Measurements from ENCODE around the gene CASKIN1. TPM values are rescaled to one million over a fixed set of nuclear protein-coding genes. Genes with fewer than 3 reads are reported as not detected.

The CASKIN1 gene
- total RNA-seq, 6 donors from 2014 or later, result 0.06 to 1.0 (median 0.15) TPM; not detected in 3

DNA sequence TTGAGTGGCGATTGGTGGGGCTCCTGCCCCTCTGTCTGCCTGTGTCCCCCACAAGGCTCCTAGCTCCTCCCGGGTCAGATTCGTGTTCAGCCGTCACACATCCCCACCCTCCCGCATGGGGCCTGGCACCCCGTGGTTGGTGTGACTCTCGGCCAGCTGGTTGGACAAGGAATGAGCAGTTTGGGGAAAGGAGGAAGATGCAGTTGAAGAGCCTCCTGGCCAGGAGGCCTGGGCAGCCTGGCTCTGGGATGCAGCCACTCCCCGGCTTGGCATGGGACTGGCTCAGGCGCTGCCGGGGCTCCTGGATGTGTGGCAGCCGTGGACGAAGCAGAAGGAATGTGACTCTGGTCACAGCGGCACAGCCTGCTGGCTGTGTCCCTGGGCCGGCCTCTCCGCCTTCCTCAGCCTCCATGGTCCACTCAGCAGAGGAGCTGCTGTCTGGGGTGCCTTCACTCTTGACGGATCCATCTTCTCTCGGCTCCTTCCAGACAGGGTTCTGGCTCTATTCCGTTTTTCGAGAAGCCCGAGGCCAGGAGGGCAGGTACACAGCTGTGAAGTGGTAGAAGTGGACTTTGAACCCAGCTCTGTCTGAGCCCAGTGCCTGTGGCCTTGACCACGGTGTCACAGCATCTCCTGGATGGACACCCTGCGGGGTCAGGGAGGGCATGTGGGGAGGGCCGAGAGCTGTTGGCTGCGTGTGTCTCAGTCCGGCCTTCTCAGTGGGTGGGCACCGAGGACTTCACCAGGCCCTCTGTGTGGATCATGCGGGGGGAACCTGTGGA lies 38.7 kb downstream of the CASKIN1 start:
- H3K27ac ChIP-seq, result peak overlapping the region; percentile 43 to 83 (median 76)
- WGBS, 2 donors, result 84 to 88% methylated on average over 17 to 21 of the region's 27 CpGs
- TF ChIP-seq POLR2A (IDR thresholded peaks at IDR 0.05) (no peak), EP300 (IDR thresholded peaks at IDR 0.05) (no peak), POLR2AphosphoS5 (IDR thresholded peaks at IDR 0.05) (no peak)
- TF ChIP-seq, protein P1, sequence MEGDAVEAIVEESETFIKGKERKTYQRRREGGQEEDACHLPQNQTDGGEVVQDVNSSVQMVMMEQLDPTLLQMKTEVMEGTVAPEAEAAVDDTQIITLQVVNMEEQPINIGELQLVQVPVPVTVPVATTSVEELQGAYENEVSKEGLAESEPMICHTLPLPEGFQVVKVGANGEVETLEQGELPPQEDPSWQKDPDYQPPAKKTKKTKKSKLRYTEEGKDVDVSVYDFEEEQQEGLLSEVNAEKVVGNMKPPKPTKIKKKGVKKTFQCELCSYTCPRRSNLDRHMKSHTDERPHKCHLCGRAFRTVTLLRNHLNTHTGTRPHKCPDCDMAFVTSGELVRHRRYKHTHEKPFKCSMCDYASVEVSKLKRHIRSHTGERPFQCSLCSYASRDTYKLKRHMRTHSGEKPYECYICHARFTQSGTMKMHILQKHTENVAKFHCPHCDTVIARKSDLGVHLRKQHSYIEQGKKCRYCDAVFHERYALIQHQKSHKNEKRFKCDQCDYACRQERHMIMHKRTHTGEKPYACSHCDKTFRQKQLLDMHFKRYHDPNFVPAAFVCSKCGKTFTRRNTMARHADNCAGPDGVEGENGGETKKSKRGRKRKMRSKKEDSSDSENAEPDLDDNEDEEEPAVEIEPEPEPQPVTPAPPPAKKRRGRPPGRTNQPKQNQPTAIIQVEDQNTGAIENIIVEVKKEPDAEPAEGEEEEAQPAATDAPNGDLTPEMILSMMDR (IDR thresholded peaks at IDR 0.05), result no peak
- peak in 1 of 2 donors; percentile 64 for DNase-seq
- H3K9me3 ChIP-seq, result no peaks in the 10 kb centered on the region
- no peaks in the 10 kb centered on the region for H3K27me3 ChIP-seq
- H3K36me3 ChIP-seq, result peaks cover 0 to 6% (median 0%) of the 10 kb centered on the region in 4 donors
- H3K4me1 ChIP-seq, result peaks cover 68 to 88% (median 74%) of the 10 kb centered on the region in 4 donors
- ATAC-seq (ENCODE audit: low FRiP score in 2 of 2), result no peak
- H3K4me3 ChIP-seq, result no peak overlapping the region

DNA sequence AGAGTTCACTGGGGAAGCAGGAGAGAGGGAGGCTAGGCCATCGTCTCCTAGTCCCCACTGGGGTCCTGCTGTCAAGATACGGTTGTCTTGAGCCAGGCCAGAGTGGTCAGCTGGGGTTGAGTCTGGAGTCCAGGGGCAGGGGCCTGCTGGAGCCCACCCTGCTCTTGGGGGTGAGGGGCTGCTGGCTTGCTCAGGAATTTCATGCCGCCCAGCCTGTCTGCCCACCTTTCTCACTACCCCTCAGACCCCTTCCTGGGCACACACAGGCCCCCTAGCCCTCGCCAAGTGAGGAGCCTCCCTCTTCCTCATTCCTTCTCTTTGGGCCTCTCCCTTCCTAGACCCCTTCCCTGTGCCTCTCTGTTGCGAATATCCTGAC lies 39.6 kb downstream of the CASKIN1 start:
- peak overlapping the region; percentile 48 to 93 (median 86) for H3K27ac ChIP-seq
- peak overlapping the region in 3 of 4 donors; percentile 75 to 89 (median 84) for H3K4me3 ChIP-seq
- ATAC-seq (ENCODE audit: low FRiP score in 2 of 2), result no peak

DNA sequence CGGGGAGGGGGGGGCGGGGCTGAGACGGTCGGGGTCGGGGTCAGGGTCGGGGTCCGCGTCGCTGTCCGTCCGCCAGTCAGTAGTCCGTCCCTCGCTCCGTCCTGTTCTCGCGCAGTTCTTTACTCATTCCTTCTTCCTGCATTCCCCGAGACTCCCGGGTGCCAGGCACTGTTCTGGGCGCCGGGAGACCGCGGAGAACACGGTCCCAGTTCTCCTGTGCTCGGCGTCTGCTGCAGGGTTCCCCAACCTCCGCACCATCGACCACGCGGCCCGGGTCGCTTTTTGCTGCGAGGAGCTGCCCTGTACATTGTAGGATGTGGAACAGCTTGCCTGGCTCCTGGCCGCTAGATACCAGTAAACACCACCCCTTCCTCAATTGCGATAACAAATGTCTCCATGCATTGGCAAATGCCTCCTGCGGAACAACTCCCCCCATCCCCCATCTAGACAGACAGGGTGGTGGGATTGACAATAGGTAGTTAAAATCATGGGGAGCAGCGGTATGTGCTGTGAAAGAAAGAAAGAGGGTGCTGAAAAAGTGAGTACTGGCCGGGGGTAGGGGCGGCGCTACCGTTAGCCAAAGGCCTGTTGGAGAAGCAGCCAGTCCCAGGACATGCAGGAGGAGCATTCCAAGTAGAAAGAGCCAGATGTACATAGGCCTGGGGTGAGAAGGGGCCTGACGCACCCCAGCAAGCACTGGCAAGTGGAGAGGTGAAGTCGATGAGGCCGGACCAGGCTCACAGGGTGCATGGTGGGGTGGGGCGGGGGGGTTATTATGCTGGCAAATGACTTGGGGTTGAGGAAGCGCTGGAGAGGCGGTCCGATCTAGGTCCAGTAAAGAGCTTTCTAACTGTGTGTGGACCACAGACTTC lies 40.2 kb downstream of the CASKIN1 start:
- WGBS, 2 donors, result 8 to 9% methylated on average over 22 to 47 of the region's 47 CpGs
- ATAC-seq (ENCODE audit: low FRiP score in 2 of 2), result no peak

More for the DNA sequence above, 39.6 kb downstream of the CASKIN1 start:
- WGBS, 2 donors, result 66 to 83% methylated on average over 5 of the region's 5 CpGs
- no peaks in the 10 kb centered on the region for H3K27me3 ChIP-seq
- H3K9me3 ChIP-seq, result no peaks in the 10 kb centered on the region
- TF ChIP-seq POLR2AphosphoS5 (IDR thresholded peaks at IDR 0.05) (no peak), POLR2A (IDR thresholded peaks at IDR 0.05) (no peak), EP300 (IDR thresholded peaks at IDR 0.05) (no peak)
- TF ChIP-seq, protein P1 (IDR thresholded peaks at IDR 0.05), result no peak
- DNase-seq, result peak in 1 of 2 donors; percentile 20
- H3K36me3 ChIP-seq, result peaks cover 0 to 10% (median 0%) of the 10 kb centered on the region in 4 donors
- peaks cover 76 to 91% (median 82%) of the 10 kb centered on the region in 4 donors for H3K4me1 ChIP-seq

More for the DNA sequence above, 40.2 kb downstream of the CASKIN1 start:
- Histone ChIP-seq H3K4me1 (peaks cover 76 to 91% (median 83%) of the 10 kb centered on the region in 4 donors), H3K27me3 (no peaks in the 10 kb centered on the region), H3K9me3 (no peaks in the 10 kb centered on the region), H3K27ac (peak overlapping the region; percentile 83 to 93 (median 87)), H3K4me3 (peak overlapping the region; percentile 75 to 96 (median 86)), H3K36me3 (peaks cover 0 to 16% (median 3%) of the 10 kb centered on the region in 4 donors)
- TF ChIP-seq EP300 (IDR thresholded peaks at IDR 0.05), result no peak
- no peak for TF ChIP-seq POLR2A (IDR thresholded peaks at IDR 0.05)
- TF ChIP-seq POLR2AphosphoS5 (IDR thresholded peaks at IDR 0.05), result no peak
- TF ChIP-seq, protein P1 (IDR thresholded peaks at IDR 0.05), result no peak
- peak in 1 of 2 donors; percentile 86 for DNase-seq
